Stimulated activated CD4-positive, alpha-beta T cell treated with anti-CD3 and anti-CD28 coated beads, Interleukin-1b, Interleukin-23, amount 100 ng/mL, for 4 hours (primary cell): Measurements from ENCODE around the gene SCAF1.

ENCODE experiments used
- DNase-seq, 2 donors: peaks; one replicate each; pipeline ENCODE4 v3.0.0-alpha.2; 2020; ENCODE audit warnings: low read depth in 2 of 2

Gene SCAF1

DNA sequence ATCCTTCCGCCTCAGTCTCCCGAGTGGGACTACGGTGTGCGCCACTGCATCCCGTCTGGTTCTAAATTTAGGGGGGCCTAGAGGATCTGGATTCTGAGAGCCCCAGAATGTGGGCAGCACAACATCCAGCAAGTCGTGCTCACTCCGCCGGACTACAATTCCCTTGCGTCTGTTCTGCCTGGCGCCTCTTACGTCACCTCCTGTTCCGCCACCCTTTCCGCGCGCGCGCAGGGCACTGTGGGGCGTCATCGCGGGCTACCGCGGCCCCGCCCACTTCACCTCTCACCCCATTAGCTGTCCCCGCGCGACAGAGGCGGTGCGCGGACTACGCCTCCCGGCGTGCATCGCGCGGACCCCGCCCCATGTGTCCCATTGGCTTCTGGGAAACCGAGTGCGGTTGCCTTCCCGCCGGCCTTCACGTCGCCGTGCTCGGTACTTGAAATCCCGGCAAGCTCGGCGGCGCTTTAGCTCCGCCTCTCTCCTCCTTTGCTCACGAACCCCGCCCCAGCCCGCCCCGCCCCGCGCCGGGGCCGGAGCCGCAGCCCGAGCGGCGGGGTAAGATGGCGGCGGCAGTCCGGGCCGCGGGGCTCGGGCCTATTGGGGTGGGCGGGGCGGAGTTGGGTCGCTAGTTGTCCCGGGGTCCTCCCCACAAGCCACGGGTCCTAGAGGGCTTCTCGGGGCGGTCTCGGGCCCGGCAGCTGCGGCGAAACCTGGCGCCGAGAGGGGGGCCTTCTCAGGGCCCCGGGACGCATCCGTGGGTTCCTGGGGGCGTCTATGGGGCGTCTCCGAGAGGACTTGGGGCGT lies at the start of gene SCAF1:
Gene SCAF1, plus strand, starts transcription at position 522 of the 804 bp plus-strand sequence. CDS start 2,818 bp downstream, outside the sequence.
- DNase-seq: peak; percentile 97

DNA sequence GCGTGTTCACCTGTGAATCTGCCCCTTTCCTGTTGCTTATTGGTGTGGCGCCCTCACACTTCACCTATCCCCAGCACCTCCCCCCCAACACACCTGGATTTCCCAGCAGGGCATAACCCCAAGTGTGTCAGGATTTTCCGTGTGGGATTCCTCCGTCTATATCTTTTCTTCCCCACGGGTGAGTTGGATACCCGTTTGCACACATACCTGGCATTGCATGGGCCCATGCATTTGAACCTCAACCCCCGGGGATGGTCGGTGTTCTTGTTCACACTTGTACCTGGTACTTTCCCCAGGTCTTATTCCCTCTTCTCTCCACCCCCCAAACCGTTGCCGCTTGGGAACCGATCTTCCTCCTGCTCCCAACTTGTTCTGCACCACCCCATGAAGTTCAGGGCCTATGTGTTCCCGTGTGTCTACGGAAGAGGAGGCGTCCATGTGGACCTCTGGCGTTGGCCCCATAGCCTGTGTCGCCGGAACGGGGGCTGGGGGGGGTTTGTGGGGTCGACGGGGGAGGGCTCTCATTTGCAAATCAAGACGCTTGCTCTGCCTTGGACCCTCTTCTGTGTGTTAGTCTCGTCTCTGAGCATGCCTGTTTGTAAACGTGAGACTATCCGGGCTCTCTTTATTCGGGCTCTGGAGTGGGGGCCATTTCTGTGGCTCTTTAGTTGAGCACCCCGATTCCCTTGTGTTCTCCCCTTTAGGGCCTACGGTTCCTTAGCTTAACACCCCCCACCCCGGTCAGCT lies 49.4 kb upstream of the SCAF1 start:
- DNase-seq: no peak

- peak; percentile 85 to 88 for DNase-seq
Measured at GRCh38 chr19:49593233-49594113, 48.5 kb upstream of the SCAF1 start.

DNA sequence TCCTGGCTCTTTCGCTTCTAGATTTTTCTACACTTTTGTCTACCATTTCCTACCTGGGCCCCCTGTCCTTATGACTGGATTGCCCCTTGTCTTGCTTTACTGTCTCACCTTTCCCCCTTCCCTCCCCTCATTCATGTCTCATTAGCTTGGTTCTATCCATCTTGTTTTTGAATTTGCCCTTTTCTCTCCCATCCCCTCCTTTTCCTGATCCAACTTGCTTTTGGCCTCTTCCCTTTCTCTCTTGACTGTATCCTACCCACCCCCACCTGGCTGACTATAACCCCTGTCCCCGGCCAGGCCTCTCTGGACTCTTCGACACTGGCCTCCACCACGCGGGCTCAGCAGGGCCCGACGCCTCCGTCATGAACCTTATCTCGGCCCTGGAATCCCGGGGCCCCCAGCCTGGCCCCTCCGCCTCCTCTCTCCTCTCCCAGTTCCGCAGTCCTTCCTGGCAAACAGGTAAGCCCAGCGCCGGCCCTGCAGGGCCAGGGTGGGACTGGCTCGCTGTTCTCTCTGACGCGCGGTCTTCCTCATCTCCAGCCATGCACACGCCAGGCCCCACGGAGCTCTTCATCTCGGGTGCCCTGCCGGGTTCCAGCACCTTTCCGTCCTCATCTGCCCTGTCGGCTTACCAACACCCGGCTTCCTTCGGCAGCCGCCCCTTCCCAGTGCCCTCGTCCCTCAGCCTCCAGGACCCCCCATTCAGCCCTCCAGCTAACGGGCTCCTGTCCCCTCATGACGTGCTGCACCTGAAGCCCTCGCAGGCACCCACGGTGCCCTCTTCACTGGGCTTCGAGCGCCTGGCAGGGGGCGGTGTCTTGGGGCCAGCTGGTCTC lies 47.6 kb upstream of the SCAF1 start:
- DNase-seq: no peak

DNA sequence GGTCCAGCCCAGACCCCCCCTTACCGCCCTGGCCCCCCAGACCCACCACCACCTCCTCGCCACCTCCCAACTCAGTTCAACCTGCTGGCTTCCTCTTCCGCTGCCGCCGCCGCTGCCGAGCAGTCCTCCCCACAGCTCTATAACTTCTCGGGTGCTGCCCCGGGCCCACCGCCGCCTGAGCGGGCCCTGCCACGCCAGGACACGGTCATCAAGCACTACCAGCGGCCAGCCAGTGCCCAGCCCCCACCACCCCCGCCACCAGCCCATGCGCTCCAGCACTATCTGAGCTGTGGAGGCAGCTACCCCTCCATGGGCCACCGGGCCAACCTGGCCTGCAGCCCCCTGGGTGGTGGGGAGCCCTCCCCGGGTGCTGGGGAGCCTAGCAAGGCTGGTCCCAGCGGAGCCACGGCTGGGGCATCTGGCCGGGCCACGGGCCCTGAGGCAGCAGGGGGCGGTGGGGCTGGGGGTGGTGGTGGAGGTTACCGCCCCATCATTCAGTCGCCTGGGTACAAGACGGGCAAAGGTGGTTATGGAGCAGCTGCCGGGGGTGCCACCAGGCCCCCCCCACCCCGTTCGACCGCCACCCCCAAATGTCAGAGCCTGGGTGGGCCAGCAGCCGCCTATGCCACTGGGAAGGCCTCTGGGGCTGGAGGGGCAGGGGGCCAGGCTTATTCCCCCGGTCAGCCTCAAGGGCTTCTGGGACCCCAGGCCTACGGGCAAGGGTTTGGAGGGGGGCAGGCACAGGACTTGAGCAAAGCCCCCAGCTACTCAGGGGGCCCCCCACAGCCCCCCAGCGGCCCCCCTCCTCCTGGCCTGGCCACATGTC lies 46.8 kb upstream of the SCAF1 start:
- DNase-seq: no peak

GRCh38 chr19:49595819-49596404 lies 46.1 kb upstream of the SCAF1 start:
- no peak for DNase-seq

DNA sequence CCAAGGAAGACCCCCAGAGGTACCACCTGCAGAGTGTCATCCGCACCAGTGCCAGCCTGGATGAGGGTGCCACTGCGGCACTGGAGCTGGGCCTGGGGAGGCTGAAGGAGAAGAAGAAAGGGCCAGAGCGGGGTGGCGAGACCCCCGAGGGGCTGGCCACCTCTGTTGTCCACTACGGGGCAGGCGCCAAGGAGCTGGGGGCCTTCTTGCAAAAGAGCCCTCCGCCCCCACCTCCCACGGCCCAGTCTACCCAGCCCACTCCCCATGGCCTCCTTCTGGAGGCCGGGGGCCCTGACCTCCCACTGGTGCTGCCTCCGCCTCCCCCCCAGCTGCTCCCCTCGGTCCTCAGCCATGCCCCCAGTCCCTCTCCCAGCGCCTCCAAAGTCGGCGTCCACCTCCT lies 45.6 kb upstream of the SCAF1 start:
- DNase-seq: no peak

DNA sequence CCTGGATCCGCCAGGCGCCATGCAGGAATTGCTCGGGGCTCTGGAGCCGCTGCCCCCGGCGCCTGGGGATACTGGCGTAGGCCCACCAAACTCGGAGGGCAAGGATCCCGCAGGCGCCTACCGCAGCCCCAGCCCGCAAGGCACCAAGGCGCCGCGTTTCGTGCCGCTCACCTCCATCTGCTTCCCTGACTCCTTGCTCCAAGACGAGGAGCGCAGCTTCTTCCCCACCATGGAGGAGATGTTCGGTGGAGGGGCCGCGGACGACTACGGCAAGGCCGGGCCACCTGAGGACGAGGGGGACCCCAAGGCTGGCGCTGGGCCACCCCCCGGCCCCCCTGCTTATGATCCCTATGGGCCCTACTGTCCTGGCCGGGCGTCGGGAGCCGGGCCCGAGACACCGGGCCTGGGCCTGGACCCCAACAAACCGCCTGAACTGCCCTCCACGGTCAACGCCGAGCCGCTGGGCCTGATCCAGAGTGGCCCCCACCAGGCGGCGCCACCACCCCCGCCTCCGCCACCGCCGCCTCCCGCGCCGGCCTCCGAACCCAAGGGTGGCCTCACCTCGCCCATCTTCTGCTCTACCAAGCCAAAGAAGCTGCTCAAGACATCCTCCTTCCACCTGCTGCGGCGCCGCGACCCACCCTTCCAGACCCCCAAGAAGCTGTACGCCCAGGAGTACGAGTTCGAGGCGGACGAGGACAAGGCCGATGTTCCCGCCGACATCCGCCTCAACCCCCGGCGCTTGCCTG lies 44.9 kb upstream of the SCAF1 start:
- no peak for DNase-seq

- DNase-seq: no peak
Measured at GRCh38 chr19:49597703-49597974, 44.4 kb upstream of the SCAF1 start.

DNA sequence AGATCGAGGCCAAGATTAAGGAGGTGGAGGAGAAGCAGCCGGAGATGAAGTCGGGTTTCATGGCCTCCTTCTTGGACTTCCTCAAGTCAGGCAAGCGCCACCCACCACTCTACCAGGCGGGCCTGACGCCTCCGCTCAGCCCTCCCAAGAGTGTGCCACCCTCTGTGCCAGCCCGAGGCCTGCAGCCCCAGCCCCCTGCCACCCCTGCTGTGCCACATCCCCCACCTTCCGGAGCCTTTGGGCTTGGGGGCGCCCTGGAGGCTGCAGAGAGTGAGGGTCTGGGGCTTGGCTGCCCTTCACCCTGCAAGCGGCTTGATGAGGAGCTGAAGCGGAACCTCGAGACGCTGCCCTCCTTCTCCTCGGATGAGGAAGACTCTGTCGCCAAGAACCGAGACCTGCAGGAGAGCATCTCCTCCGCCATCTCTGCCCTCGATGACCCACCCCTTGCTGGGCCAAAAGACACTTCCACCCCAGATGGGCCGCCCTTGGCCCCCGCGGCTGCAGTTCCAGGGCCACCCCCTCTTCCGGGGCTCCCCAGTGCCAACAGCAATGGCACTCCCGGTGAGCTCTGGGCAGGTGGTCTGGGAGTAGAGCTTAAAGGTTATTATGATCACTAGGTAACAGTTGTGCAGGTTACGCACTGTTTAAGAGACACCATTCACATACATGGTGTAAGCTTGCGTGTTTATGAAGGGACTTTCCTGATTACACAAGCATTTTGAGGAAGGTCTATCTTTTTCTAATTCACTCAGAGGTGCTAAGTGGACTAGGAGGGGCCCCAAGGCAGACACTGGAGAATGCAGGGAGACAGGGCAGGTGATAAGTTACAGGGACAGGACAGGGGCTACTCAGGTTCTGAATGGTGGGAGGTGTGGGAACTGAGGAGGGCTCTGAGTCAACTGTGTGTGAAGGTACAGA lies 42.4 kb upstream of the SCAF1 start:
- no peak for DNase-seq

DNA sequence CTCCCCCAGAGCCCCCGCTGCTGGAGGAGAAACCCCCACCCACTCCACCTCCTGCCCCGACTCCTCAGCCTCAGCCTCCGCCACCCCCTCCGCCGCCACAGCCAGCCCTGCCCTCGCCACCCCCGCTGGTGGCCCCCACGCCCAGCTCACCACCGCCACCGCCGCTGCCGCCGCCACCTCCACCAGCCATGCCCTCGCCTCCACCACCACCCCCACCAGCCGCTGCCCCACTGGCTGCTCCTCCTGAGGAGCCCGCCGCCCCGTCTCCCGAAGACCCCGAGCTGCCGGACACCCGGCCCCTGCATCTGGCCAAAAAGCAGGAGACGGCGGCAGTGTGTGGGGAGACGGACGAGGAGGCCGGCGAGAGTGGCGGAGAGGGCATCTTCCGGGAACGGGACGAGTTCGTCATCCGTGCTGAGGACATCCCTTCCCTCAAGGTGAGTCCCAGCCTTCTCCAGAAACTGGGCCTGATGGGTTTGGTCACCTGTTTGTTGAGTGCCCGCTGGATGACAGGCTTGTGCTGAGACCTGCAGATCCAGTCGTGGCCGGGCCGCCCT lies 40.4 kb upstream of the SCAF1 start:
- no peak for DNase-seq

- DNase-seq: no peak
Measured at GRCh38 chr19:49602806-49603205, 39.2 kb upstream of the SCAF1 start.

- no peak for DNase-seq
Measured at GRCh38 chr19:49605605-49606004, 36.4 kb upstream of the SCAF1 start.

DNA sequence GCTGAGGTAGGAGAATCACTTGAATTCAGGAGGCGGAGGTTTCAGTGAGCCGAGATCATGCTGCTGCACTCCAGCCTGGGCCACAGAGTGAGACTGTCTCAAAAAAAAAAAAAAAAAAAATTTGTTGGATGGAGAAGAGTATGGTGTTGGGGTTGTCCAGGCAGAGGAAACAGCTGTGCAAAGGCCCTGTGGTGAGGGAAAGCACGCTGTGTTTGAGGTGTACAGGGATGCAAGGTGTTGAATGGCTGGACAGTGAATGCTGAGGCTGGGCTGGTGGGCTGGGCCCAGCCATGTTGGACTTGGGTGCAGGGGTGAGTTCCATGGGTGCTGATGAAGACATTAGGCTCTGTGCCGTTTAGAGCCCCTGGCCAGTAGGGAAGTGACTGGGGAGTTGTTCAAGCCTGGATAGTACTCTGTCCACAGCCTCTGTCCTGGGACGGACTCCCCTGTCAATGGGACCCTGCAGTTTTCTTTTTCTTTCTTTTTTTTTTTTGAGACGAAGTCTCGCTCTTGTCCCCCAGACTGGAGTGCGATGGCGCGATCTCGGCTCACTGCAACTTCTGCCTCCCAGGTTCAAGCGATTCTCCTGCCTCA lies 32.4 kb upstream of the SCAF1 start:
- no peak for DNase-seq

- DNase-seq: no peak
Measured at GRCh38 chr19:49613374-49613773, 28.6 kb upstream of the SCAF1 start.

GRCh38 chr19:49614096-49614833 lies 27.7 kb upstream of the SCAF1 start:
- no peak for DNase-seq

- DNase-seq: no peak
Measured at GRCh38 chr19:49615861-49616260, 26.1 kb upstream of the SCAF1 start.
